ENCODE data around the gene LRRC34. TPM values are rescaled to one million over a fixed set of nuclear protein-coding genes. Genes with fewer than 3 reads are reported as not detected.

The LRRC34 gene
- total and polyA plus RNA-seq, 2 of the 8 experiments (the other 6 are each of a cell fraction or from before 2014, with no cell fraction given), result 3.3 to 4.1 TPM

DNA sequence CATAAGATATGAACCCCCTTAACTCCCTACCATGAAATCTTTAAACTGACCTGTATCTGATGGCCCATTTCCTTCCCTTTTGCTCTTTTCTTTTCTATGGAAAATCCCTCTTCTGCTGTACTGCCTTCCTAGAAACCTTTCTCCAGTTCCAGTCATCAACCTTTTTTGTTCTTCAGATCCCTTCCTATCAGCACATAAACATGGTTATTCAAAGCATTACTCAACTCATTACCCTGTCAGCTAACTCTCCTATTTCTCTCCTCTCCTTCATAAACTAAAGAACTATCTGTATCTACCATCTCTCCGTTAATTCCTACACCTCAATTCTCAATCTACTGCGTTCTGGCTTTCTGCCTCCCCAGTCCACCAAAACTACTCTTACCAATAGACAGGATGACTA is 60.8 kb downstream of the LRRC34 start:
- Histone ChIP-seq H2BK20ac (ENCODE audit: low read length) (no peak overlapping the region), H3K4me2 (ENCODE audit: insufficient read depth in 1 of 2, low read depth in 2 of 2, low read length in 2 of 2) (no peak overlapping the region), H4K8ac (ENCODE audit: extremely low read depth, insufficient read depth, low read length) (no peak overlapping the region), H4K20me1 (replicated peaks in 1 of 2; ENCODE audit: control insufficient read depth in 1 of 2, insufficient read depth in 2 of 2, low read length in 2 of 2) (no peaks in the 10 kb centered on the region), H2AFZ (ENCODE audit: low read length) (no peak overlapping the region), H4K5ac (ENCODE audit: insufficient read length, low read depth, low read length) (no peak overlapping the region), H3K23me2 (ENCODE audit: low read depth, low read length) (no peaks in the 10 kb centered on the region), H3K4me3 (ENCODE audit: extremely low read depth in 1 of 4, insufficient read depth in 2 of 4, low read depth in 3 of 4, low read length in 4 of 4) (no peak overlapping the region), H3K18ac (ENCODE audit: extremely low read depth, low read length) (no peak overlapping the region), H3K27me3 (replicated peaks in 1 of 4; ENCODE audit: control insufficient read depth in 3 of 4, extremely low read depth in 1 of 4, insufficient read depth in 3 of 4, low read length in 3 of 4) (peaks cover 0 to 1% (median 0%) of the 10 kb centered on the region in 4 experiments; a peak in 1 of 7 replicates), H3K36me3 (ENCODE audit: control insufficient read depth in 2 of 4, insufficient read depth in 4 of 4, low read length in 3 of 4) (no peaks in the 10 kb centered on the region), H3K4me1 (replicated peaks in 1 of 4; ENCODE audit: control insufficient read depth in 3 of 4, insufficient read depth in 4 of 4, low read length in 3 of 4) (no peaks in the 10 kb centered on the region), H2BK5ac (ENCODE audit: low read depth, low read length) (no peak overlapping the region), H3K79me2 (ENCODE audit: control insufficient read depth in 1 of 2, insufficient read depth in 2 of 2, low read length in 2 of 2) (no peaks in the 10 kb centered on the region), H2BK120ac (replicated peaks; ENCODE audit: low read depth, low read length) (no peak overlapping the region), H3K9ac (replicated peaks in 1 of 4; ENCODE audit: extremely low read depth in 1 of 4, low read depth in 3 of 4, low read length in 3 of 4) (no peak overlapping the region), H3K4ac (replicated peaks; ENCODE audit: insufficient read length, low read depth, low read length) (no peak overlapping the region), H3K56ac (replicated peaks; ENCODE audit: insufficient read length, low read depth, low read length) (no peak overlapping the region), H3K27ac (ENCODE audit: low read depth, low read length) (no peak overlapping the region), H3K9me3 (ENCODE audit: insufficient read depth in 2 of 2, low read depth in 1 of 2, low read length in 1 of 2) (no peaks in the 10 kb centered on the region), H3K79me1 (ENCODE audit: low read depth, low read length) (no peaks in the 10 kb centered on the region), H2BK15ac (ENCODE audit: low read length) (no peak overlapping the region), H3K23ac (ENCODE audit: insufficient read length) (no peak overlapping the region), H4K91ac (replicated peaks; ENCODE audit: insufficient read length, low read length) (no peak overlapping the region), H3K14ac (ENCODE audit: insufficient read length) (no peak overlapping the region), H2BK12ac (ENCODE audit: low read depth, low read length) (no peak overlapping the region), H2AK5ac (ENCODE audit: low read depth, low read length) (no peak overlapping the region)
- ChIA-PET POLR2A (ENCODE audit: partially characterized antibody) (no interaction called here), CTCF (ENCODE audit: partially characterized antibody) (interaction anchor here (0.7 kb wide), 2 partner anchors 8 to 10 kb away, joined by 3 to 5 read pairs; no protein-coding TSS in a partner anchor)
- 93 to 100% methylated on average over 2 of the region's 2 CpGs for WGBS, 2 experiments (ENCODE audit: extremely low coverage in 1 of 2, insufficient coverage in 1 of 2, insufficient read length in 1 of 2, insufficient replicate concordance in 2 of 2, low coverage in 1 of 2, low lambda C conversion rate in 2 of 2, missing lambda C conversion rate in 1 of 2)
- FAIRE-seq (no peak), DNase-seq (ENCODE audit: low read depth in 1 of 2, low spot score in 2 of 2) (no peak)
- TF ChIP-seq EGR1 (IDR thresholded peaks at IDR 0.05; ENCODE audit: borderline replicate concordance, low read depth, low read length), result no peak
- no peak for TF ChIP-seq SRF (IDR thresholded peaks at IDR 0.05; ENCODE audit: low read depth, low read length)
- no peak for TF ChIP-seq SIRT6 (IDR thresholded peaks at IDR 0.05; ENCODE audit: low read length)
- no peak for TF ChIP-seq HDAC6 (IDR thresholded peaks at IDR 0.05; ENCODE audit: low read depth, low read length)
- TF ChIP-seq RFX5 (IDR thresholded peaks at IDR 0.05; ENCODE audit: borderline replicate concordance, low read depth, low read length), result no peak
- TF ChIP-seq CBX8 (IDR thresholded peaks at IDR 0.05; ENCODE audit: borderline replicate concordance, low read depth, low read length), result no peak
- TF ChIP-seq EP300 (IDR thresholded peaks at IDR 0.05; ENCODE audit: borderline replicate concordance in 1 of 2, low read depth in 2 of 2, low read length in 2 of 2), result no peak
- TF ChIP-seq RAD21 (IDR thresholded peaks at IDR 0.05 in 1 of 2, conservative IDR thresholded peaks at IDR 0.05 in 1 of 2; ENCODE audit: low read depth in 2 of 2, low read length in 2 of 2), result no peak
- TF ChIP-seq TBP (IDR thresholded peaks at IDR 0.05; ENCODE audit: low read depth, low read length), result no peak
- TF ChIP-seq YY1 (IDR thresholded peaks at IDR 0.05; ENCODE audit: low read depth, low read length), result no peak
- TF ChIP-seq MAFK (IDR thresholded peaks at IDR 0.05; ENCODE audit: low read depth, low read length), result no peak
- no peak for TF ChIP-seq POLR2A (IDR thresholded peaks at IDR 0.05; ENCODE audit: control extremely low read depth in 1 of 2, low read depth in 2 of 2, low read length in 2 of 2)
- TF ChIP-seq POU5F1 (IDR thresholded peaks at IDR 0.05; ENCODE audit: low read depth, low read length), result no peak
- TF ChIP-seq HDAC2 (IDR thresholded peaks at IDR 0.05; ENCODE audit: borderline replicate concordance in 1 of 2, low read depth in 2 of 2, low read length in 2 of 2), result no peak

Data from H1 (cell line).